Measurements from ENCODE around the gene PHF2.
"Not testable (repeated sequence)": the region's sequence is repeated elsewhere in the genome, so short reads cannot be mapped to it uniquely, and the experiment has no call there.

Gene PHF2

GRCh38 chr9:93669116-93669957, 93.0 kb downstream of the PHF2 start:
- no peak for DNase-seq

GRCh38 chr9:93669958-93670207, 93.5 kb downstream of the PHF2 start:
- no peak for DNase-seq

GRCh38 chr9:93670208-93671019, 94.0 kb downstream of the PHF2 start:
- DNase-seq: no peak

GRCh38 chr9:93671020-93671338, 94.6 kb downstream of the PHF2 start:
- DNase-seq: no peak

- DNase-seq: not testable (repeated sequence)
Observed at GRCh38 chr9:93672330-93673020, 96.1 kb downstream of the PHF2 start.

GRCh38 chr9:93673021-93673838, 96.8 kb downstream of the PHF2 start:
- DNase-seq: no peak

GRCh38 chr9:93673839-93674334, 97.5 kb downstream of the PHF2 start:
- no peak for DNase-seq

GRCh38 chr9:93674580-93675335, 98.4 kb downstream of the PHF2 start:
- DNase-seq: no peak

- DNase-seq: no peak
Observed at GRCh38 chr9:93675336-93676150, 99.2 kb downstream of the PHF2 start.

- DNase-seq: no peak
Observed at GRCh38 chr9:93676310-93677047, 100.1 kb downstream of the PHF2 start.

- DNase-seq: no peak
Observed at GRCh38 chr9:93677048-93677571, 100.7 kb downstream of the PHF2 start.

- DNase-seq: no peak
Observed at GRCh38 chr9:93677641-93678136, 101.3 kb downstream of the PHF2 start.

- no peak for DNase-seq
Observed at GRCh38 chr9:93678199-93679019, 102.0 kb downstream of the PHF2 start.

- DNase-seq: no peak
Observed at GRCh38 chr9:93679536-93680442, 103.4 kb downstream of the PHF2 start.

GRCh38 chr9:93680443-93681268, 104.3 kb downstream of the PHF2 start:
- DNase-seq: no peak

GRCh38 chr9:93681269-93682154, 105.1 kb downstream of the PHF2 start:
- no peak for DNase-seq

All from NCI-H748 treated with DMSO at 0.1 percent for 48 hours (cell line).